PC-9 (cell line): ENCODE data around the gene ARHGAP10.

Experiments used
- CTCF ChIP-seq: fragments of 200-600 bp; sonication (generic); conservative IDR thresholded peaks from 2 replicates; pipeline ENCODE4 v1.6.1; 2017; ENCODE audit warnings: mixed run types, antibody characterized with exemption, mild to moderate bottlenecking, moderate library complexity
- EZH2 ChIP-seq: fragments of 200-600 bp; sonication (generic); IDR thresholded peaks from 2 replicates; pipeline ENCODE4 v1.8.0; 2017; ENCODE audit warnings: antibody characterized with exemption, low read depth

- no peak for TF ChIP-seq CTCF
- TF ChIP-seq EZH2, result no peak
These were observed 2.6 kb downstream of the ARHGAP10 start for GRCh38 chr4:147734496-147734895.
